KBM-7 (cell line): ENCODE measurements around the gene TGM3.

Experiments
- DNase-seq: peaks from one replicate; pipeline ENCODE4 v3.0.0-alpha.2; 2015
- in situ Hi-C: fragments of 300-500 bp; cut with MboI; formaldehyde crosslinking; loops from 2 replicates; pipeline ENCODE4 v1.14.3; 2020; ENCODE audit warnings: low sequenced_read_pairs, low pct_unique_long_range_greater_than_20kb, mixed read lengths

TGM3 gene

DNA sequence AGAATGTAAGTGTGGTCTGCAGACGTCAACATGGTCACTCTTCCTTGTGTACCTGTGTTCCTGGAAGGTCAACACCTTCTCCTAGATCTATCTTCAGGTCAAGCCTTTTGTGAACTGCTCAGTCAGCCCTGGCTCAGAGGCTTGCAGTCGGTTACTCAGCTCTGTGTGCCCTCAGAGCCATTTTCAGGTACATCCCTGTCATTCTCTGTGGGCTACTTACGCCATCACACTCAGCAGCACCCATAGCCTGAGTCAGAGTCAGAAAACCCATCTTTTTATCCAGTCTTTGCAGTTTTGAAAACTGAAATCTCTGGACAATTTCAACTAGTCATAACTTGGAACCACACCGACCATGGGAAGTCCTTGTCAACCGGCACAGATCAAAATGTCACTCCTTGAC is 35.3 kb downstream of the TGM3 start:
- DNase-seq: no peak
- in situ Hi-C loops: no loop called here

DNA sequence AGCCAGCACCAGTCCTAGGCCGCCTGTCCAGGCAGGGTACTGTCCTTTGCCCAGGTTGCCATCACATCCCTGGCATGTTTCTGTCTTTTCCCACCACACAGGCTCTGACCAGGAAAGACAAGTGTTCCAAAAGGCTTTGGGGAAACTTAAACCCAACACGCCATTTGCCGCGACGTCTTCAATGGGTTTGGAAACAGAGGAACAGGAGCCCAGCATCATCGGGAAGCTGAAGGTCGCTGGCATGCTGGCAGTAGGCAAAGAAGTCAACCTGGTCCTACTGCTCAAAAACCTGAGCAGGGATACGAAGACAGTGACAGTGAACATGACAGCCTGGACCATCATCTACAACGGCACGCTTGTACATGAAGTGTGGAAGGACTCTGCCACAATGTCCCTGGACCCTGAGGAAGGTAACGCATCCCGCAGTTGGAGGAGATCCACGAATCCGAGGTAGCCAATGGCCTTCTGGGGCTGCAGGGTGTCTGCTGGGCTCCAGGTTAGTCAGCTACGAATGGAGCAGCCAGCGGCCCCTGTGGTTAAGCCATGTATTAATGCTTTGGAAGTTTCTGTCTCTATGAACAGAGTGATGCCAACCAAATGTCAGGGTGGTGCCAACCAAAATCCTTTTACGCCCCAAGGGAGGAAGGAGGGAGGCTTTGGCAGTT is 36.2 kb downstream of the TGM3 start:
- DNase-seq: no peak
- in situ Hi-C loops: no loop called here

DNA sequence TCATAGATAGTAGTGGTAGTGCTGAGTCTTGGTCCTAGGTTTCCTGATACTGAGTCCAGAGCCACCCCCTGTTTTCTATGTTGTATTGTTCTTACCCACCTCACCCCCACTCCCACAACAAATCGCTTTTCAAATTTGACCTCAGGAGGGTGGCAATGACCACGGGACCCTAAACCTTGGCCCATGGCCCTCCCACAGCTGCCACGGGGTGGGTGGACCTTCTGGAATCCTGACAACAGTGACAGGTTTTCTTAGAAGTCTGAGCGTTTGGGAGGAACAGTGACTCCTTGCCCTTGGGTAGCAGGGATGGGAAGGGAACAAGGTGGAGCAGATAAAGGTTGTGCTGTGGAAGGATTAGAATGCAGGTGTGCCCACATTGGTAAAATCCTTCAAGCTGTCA is 36.9 kb downstream of the TGM3 start:
- in situ Hi-C loops: no loop called here
- no peak for DNase-seq

DNA sequence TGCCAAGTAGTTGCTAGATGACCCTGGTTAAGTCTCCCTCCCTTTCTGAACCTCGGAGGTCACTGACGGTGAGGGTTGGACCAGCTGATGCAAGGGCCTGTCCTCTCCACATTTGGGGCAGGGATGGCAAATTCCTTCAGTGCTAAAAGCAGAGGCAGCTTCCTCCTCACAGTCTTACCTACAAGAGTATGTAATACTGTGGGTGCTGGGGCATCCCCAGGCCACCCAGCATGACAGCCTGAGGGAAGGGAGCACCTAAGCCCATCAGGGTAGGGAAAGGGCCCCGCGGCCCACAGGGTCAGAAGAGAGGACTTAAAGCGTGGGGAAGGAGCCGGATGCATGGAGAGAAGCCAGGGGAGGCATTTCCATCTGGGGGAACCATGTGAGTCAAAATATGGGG is 38.0 kb downstream of the TGM3 start:
- in situ Hi-C loops: no loop called here
- no peak for DNase-seq

DNA sequence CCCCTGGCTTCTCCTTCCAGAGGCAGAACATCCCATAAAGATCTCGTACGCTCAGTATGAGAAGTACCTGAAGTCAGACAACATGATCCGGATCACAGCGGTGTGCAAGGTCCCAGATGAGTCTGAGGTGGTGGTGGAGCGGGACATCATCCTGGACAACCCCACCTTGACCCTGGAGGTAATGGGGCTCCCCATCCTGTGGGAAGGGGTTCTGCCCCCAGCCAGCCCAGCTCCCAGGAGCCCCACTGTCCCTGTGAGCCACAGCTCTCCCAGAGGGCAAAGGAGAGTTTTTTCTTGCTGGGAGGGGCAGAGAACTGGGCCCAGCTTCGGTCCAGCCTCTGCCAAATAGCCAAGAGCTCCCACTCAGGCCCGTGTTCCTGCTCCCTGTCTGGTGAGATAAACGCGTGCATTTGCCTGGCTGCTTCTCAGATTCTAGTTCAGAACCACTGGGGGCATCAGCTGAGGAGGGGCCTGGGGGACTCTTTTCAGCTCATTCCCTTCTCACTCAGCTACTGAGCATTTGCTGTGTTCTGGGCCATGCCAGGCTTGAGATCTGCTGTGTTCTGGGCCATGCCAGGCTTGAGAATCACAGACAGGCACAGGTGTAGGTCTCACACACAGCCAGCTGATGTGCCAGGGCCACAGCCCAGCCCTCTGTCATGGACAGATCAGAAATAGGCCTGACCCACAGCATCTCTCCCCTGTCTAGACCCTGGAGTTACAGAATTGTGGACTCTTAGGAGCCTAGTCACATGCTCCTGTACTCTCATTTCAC is 39.5 kb downstream of the TGM3 start:
- in situ Hi-C loops: no loop called here
- no peak for DNase-seq

DNA sequence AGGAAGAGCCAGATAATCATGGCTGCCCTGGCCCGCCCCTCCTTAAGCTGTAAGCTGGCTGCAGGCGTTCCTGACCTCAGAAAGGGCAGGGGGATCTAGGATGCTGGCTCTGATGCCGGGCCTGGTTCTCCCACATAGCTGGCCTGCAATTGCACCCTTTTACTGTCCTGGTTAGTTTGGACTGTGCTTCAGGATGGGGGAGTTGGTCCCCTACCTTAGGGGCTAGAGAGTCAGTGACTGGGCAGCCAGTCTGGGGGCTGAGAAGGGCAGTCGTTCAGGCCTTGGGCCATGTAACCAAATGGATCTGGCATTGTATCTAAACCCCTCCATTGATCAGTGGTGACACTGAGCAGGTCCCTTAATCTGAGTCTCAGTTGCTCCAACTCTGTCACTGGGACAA is 40.7 kb downstream of the TGM3 start:
- in situ Hi-C loops: no loop called here
- DNase-seq: no peak

DNA sequence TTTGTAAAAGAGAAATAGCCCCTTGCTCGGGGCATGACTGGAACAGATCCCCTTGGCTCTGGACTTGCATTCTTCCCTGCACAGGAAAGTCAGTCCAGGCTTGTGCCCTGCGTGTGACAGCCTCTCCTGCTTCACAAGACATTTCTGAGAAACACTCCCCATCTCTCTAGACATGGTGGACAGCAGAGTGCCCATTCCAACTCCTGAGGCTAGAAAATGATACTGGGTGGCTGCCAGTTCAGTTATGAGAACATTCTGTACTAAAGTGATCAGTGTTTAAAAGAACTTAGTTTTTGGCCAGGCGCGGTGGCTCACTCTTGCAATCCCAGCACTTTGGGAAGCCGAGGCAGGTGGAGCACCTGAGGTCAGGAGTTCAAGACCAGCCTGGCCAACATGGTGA is 41.3 kb downstream of the TGM3 start:
- no peak for DNase-seq
- in situ Hi-C loops: no loop called here

DNA sequence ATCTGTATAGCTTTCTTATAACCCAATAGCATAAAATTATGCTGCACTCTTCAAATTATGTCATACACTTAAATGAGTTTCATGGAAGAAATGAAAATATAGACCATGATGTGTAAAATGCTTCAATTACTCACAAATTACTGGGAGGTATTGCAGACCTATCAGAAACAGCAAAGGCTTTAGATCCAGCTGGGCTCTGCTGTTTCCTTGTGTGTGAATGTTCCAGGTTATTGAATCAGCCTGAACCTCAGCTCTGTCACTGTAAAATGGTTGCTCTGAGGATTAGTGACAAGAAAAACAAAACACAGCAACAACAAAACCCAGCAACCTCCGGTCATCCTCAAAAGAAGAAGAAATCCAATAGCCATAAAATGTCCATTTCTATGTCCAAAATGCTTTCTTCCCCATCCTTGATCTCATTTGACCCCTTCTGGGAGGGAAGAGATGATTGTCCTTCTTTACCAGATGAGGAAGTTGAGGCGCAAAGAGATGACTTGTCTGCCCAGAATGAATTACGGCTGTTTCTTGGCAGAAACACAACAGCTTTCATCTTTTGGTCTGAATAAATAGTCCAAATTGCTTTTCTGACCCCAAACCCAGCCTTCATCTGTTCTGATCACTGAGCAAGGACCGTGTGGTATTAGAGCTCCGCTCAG is 42.7 kb downstream of the TGM3 start:
- in situ Hi-C loops: no loop called here
- DNase-seq: no peak

DNA sequence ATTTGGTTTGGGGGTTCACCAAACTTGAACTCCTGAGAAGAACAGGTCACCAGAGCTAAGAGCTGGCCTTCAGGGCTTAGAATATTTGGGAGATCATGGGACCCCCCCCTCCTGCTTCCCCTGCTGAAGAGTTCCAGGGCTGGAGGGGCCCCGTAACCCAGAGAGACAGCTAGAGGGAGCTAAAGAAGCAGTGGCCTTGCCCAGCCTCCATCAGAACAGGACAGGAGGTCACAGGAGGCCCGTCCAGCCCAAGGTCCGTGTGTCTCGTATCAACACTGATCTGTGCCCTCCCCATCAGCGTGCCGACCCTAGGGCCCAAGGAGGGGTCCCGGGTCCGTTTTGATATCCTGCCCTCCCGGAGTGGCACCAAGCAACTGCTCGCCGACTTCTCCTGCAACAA is 44.3 kb downstream of the TGM3 start:
- in situ Hi-C loops: no loop called here
- no peak for DNase-seq

DNA sequence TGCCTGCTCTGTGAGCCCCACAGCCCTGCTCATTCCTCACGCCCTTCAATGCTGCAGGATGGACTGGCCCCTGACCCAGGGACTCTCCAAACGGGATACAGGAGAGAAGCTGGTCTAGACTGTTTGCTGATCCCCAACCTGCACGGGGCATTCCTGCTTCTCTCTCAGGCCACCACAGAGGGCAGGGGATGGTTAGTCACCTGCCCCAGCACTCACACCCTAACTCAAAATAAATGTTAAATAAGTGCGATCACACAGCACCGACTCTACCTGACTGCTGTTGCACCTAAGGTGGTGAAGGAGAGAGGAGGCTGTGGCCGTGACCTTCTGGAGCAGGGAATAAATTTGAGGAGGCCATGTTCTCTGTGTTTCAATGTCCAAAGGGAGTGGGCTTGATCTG is 45.0 kb downstream of the TGM3 start:
- DNase-seq: no peak
- in situ Hi-C loops: no loop called here

DNA sequence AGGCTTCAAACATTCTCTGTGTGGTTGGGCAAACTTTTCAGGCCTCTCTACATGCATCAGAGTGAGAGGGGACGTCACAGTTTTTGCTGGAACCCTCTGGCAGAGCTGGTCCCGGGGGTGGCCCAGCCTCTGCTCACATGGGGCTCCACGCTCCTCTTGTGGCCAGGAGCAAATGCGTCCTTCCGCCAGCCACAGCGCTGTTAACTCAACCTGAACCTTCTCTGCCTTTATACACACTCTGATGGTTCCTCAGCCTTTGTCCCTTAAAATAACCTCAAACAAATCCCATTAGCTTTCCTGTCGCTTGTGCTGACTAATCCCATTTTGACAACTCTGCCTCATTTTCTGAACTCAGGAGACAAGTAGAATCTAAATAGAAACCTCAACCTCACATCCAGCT is 45.5 kb downstream of the TGM3 start:
- no peak for DNase-seq
- in situ Hi-C loops: no loop called here

DNA sequence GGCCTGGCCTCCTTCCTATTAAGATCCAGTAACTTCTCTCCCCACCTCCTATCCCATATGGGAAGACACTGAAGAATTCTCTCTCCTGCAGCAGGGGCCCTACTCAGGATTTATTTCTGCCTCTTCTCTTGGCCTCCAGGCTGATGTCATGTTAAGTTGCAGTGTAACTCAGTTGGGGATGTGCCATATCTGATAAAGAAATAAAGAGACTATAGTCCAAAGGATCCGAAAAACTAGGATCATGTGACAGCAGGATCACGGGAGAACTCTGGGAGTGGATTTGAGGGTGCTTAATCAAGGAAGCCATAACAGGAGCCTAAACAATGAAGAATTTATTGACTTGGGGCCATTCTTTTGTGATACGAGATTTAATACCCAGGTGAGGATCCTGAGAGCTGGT is 46.4 kb downstream of the TGM3 start:
- in situ Hi-C loops: no loop called here
- DNase-seq: no peak

DNA sequence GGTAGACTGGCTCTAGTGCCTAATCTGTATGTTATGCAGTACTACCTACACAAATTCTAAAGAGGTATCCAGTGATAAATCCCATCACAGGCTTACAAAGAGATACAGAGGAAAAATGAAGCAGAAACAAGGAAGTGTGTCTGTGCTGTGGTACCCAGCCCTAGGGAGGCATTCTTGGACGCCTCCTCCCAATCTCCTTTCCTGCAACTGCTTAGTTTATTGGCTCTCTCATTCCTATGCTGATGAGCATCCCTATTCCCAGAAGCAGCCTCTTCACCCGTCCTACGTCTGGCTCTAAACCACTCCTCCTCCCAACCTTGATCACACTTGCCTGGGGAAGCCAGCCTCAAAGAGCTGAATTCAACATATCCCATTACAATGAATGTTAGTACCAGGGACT is 50.4 kb downstream of the TGM3 start:
- in situ Hi-C loops: no loop called here

DNA sequence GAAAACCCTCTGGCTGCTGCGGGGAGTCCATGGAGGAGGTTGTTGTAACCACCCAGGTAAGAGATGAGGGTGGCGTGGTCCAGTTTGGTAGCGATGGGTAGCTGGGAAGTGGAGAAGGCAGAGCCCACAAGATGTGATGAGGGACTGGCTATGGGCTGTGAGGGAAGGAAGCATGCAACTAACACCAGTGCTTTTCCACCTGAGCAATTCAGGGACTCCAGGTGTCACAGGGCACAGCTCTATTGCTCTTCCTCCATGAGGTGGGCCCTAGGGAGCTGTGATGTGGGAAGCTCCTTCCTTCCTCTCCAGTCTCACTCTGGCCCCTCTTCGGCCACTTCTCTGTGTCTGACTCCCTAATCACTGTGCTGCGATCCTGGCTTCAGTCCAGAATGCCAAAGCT is 52.5 kb downstream of the TGM3 start:
- in situ Hi-C loops: no loop called here
- no peak for DNase-seq

More for the DNA sequence above, 50.4 kb downstream of the TGM3 start:
- DNase-seq: no peak

DNA sequence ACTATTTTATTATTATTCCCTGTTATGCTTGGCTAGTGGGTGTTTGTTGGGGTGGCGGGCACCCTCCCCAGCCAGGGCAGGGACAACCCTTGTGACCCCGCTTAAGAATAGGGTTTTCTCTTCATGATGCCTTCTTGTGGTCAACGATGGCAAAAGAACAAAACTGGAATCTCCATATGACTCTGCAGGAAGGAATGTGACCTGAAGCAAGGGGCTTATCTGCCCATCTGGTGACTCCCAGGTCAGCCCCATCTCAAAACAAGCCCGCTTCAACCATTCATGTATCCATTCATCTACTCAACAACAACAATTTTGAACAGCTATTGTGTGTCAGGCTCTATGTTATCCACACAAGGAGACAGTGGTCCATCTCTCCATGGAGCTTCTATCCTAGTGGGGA is 54.0 kb downstream of the TGM3 start:
- in situ Hi-C loops: no loop called here

DNA sequence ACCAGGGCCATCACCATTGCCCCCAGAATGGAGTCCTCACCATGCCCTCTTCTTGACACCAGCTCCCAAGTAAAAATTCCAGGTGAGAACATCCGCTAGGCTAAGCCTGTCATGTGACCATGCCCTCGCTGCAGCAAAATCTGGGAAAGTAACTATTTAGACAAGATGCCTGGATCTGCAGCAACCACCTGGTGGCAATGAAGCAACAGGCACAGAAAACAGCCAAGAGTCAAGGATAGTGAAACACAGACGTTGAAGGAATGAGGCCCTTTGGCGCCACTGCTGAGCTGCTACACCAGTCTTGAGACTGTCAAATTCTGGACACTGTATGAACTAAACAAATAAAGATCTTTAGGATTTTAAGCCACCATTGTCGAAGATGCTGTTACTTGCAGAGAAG is 54.8 kb downstream of the TGM3 start:
- in situ Hi-C loops: no loop called here
- DNase-seq: no peak

More for the DNA sequence above, 54.0 kb downstream of the TGM3 start:
- DNase-seq: no peak

DNA sequence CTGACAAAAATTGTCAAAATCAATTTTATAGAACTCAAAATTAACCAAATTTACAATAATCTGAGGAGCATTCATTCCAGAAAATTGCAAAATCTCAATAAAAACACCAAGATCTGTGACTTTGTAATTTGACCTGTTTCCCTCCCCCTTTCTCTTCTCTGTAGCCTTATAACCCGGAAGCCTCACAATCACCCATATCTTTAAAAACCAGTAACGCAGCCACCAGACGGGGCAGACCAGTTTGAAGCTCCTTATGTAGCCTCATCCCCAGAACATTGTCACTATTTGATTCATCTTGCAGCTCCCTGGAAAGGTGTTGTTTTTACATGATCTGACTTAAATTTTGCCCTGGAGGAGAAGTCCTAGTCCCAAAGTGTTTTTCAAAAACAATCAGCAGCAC is 57.4 kb downstream of the TGM3 start:
- DNase-seq: no peak
- in situ Hi-C loops: no loop called here

DNA sequence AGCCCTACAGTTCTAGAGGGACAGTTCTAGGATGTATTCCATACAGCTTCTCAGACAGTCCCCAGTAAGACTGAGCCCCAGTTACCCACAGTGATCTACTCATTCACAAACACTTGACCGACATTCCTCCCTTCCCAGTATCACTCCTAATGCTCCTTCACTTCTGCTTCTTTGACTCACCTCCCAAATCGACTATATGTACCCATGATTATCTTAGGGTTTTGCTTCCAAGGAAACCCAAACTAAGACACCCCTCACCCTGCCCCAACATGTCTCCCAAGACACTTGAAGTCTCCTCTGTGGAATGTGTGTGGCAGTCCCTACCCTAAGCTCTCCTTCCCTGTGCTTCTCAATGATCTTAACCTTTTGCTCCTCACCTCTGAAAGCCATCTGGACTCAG is 61.3 kb downstream of the TGM3 start:
- DNase-seq: no peak
- in situ Hi-C loops: no loop called here

DNA sequence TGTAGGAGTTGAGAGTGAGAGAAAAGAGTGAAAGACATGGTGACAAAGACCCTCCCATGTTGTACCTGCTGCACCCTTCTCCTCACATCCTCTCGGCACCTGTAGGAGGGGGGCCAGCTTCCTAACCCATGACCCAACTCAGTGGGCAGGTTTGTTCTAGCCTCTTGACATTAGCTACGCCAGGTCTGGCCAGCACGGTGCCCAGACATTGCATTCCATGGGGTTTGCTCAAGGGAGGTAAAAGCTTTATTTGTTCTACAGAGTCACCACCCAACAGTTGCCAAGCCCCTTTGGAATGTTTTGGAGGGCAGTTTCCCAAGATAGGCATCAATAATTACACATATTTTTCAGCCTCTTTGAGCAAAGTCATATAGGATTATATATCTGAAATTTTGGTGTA is 62.2 kb downstream of the TGM3 start:
- no peak for DNase-seq
- in situ Hi-C loops: no loop called here

DNA sequence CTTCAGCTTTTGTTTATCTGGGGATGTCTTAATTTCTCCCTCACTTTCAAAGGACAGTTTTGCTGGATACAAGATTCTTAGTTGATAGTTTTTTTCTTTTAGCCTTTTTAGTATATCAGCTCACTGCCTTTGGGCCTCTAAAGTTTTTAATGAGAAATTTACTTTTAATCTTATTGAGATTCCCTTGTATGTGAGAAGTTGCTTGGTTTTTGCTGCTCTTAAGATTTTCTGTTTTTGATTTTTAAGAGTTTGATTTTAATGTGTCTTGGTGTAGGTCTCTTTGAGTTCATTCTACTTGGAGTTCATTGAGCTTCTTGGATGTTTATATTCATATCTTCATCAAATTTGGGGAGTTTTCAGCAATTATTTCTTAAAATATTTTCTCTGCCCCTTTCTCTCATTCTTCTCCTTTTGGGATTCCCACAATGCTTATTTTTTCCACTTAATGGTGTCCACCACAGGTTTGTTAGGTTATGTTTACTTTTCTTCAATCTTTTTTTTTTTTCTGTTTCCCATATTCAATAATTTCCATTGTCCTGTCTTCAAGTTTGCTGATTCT is 65.3 kb downstream of the TGM3 start:
- in situ Hi-C loops: no loop called here
- DNase-seq: no peak
